Right renal pelvis (tissue), 4 donors: ENCODE measurements around the gene MNT. TPM values are rescaled to one million over a fixed set of nuclear protein-coding genes. Genes with fewer than 3 reads are reported as not detected.

Source experiments
- DNase-seq, 4 donors: peaks; one replicate each; pipeline ENCODE4 v3.0.0-alpha.2; 2013; ENCODE audit warnings: low read depth in 4 of 4, low spot score in 3 of 4, missing footprints in 1 of 4
- polyA plus RNA-seq, 4 donors: library from polyadenylated mRNA; unstranded; fragments of 120-200 nt; gene quantifications; one replicate each; pipeline ENCODE4 v1.2.1, GENCODE V29; 2013; ENCODE audit not compliant: insufficient read length in 4 of 4

The MNT gene
- polyA plus RNA-seq, 4 donors, result 13.3 to 16.2 (median 14.0) TPM

GRCh38 chr17:2385240-2386210 is 15.3 kb downstream of the MNT start:
- DNase-seq, result no peak

GRCh38 chr17:2384439-2385127 is 16.3 kb downstream of the MNT start:
- DNase-seq, result no peak

- DNase-seq, result no peak
Measured at GRCh38 chr17:2383628-2384167, 17.2 kb downstream of the MNT start.

DNA sequence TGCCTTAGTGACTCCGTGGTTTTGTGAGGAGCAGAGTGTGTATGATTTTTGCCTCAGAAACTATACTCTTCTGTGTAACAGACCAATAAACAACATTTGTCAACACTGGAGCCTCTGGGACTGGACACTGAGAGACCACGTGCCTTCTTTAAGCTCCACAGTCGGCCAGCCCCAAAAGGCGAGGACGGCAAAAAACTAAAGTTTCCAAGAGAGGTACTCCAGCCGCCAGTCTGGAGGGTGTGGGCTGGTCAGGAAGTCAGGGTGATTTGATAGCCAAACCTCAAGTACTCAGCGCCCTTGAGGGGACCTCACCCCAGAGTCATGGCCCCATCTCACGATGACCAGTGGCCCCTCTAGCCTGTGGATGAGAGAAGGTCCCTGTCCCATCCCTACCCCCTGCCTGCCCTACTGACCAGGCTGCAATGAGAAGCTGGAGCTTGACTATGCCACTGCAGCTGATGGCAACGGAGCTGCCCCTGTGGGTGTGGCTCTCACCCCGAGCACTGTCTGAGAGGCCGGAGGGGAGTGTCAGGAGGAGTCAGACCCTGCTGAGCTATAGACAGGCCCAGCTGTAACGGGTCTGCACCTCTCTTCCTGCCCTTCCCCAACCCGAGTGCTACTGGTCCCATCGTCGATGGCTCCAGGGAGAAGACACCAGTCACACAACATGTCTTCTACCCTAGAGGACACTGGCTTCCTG is 19.8 kb downstream of the MNT start:
- DNase-seq, result no peak

DNA sequence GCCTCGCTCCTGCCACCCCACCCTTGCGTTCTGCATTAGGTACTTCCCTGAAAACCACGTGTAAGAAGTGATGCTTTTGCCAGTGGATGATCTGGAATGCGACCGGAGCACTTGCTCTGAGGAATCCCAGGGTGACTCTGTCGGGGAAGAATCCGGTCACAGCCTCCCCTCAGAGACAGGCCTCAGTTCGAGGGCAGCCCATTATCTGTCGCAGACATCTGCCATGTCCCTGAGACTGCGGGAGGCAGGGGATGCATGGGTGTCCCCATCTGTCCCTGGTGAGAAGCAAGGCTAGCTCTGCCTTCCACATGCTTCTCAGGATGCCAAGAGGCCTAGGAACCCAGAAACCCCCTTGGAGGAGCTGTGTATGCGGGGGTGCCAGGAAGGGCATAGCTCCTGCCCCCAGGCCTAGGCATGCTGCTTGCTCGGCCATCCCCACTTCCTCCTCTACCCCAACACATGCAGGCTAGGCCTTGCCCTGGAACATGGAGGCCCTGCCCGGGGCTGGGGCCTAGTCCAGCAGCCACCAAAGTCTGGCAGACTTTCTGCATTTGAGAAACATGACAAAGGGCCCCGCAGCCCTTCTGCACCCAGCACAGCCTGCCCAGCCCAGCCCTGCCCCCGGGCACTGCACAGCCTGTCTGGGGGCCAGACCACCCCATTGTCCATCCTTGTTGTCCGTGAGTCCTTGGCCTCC is 20.5 kb downstream of the MNT start:
- no peak for DNase-seq

DNA sequence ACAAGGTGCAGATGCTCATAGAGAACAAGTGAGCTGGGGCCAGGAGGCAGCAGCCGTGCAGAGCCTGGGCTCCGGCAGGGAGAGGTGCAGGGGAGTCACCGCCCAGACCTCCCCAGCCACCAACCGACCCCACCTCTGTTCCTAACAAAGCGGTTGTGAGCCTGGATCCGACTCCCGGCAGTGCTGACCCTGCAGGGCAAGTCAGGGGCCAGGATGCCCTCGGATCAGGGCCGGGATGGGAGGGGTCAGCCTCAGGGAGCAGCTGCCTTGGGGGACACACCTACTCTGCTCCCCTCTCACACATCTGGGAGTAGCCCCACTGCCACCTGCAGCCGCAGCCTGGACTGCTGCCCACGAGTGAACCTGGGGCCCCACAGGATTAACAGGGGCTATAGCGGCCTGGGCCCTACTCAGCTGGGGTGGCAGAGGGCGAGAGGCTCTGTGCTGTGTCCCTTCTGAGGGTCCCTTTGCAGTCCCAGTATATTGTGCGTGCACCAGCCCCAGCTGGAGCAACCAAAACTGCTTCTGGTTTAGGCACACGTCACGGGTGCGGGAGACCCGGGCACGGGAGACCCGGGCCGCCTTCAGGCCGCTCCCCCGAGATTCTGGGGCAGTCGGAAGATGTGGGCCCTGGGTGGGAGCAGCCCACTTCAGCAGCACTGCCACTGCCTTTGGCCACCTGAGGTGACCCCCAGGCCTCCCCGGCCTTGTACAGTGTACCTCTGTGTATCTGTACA is 21.2 kb downstream of the MNT start:
- no peak for DNase-seq

GRCh38 chr17:2378905-2379304 is 22.0 kb downstream of the MNT start:
- no peak for DNase-seq

GRCh38 chr17:2377659-2378058 is 23.2 kb downstream of the MNT start:
- no peak for DNase-seq

- DNase-seq, result no peak
Measured at GRCh38 chr17:2376107-2376506, 24.8 kb downstream of the MNT start.

GRCh38 chr17:2375406-2375805 is 25.5 kb downstream of the MNT start:
- DNase-seq, result no peak

DNA sequence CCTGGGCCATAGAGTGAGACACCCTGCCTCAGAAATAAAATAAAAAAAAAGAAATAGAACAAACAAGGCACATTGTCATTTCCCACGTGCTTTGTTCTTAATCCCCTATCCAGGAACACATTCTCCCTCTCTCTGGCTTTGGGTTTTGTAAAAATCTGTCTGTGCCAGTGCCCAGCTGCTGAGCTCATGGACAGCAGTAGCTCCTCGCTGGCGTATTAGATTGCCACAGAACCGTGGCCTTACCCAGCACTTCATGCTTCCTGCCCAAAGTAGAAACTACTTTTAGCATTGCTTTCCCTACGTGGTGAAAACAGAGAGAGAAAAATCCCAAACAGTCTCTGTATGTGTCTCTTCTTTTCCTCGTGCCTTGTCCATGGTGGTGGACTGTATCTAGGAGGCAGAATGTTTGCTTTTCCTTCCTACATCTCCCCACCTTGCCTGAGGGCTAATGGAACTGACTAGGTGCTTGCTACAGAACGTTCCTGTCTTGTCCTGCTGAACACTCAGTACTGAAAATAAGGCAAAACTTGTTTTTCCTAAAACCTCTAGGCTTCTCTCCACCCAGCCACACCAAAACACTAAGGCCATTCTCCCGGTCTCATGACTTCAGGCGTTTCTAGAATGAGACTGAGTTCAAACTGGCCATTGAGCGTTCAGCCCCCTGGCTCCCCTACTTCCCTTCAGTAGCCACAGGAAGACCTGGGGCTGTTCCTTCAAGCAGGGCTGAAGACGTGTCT is 26.1 kb downstream of the MNT start:
- no peak for DNase-seq

DNA sequence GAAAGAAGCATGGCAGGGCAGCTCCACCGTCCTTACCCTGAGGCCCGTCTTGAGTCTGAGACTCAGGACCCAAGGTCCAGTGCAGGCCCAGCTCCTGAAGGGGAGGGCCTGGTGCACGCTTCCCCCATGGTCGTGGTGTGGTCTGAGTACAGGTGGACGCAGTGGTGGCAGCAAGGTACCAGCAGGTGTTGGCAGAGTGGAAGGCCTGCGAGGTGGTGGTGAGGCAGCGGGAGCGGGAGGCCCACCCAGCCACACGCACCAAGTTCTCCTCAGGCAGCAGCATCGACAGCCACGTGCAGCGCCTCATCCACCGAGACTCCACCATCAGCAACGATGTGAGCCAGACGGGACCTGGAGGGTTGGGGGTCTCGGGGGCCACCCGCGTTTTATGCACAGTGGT is 27.7 kb downstream of the MNT start:
- DNase-seq, result no peak

- DNase-seq, result no peak
Measured at GRCh38 chr17:2372681-2373080, 28.2 kb downstream of the MNT start.

DNA sequence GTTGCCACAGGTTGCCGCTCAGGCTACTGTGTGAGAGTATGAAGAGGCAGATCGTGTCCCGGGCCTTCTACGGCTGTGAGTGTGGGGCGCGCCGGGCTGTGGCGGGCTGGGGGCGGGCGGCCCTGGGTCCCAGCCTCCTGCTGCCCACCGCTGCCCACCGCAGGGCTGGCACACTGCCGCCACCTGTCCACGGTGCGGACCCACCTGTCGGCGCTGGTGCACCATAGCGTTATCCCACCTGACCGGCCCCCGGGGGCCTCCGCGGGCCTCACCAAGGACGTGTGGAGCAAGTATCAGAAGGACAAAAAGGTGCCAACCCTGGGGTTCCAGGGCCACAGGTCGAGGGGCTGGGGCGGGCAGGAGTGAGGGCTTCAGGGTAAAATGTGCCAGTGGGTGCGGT is 28.7 kb downstream of the MNT start:
- DNase-seq, result no peak

- no peak for DNase-seq
Measured at GRCh38 chr17:2371183-2372130, 29.4 kb downstream of the MNT start.

GRCh38 chr17:2370211-2370589 is 30.7 kb downstream of the MNT start:
- DNase-seq, result no peak

- DNase-seq, result no peak
Measured at GRCh38 chr17:2369551-2370210, 31.2 kb downstream of the MNT start.
